ENCODE measurements around the gene ARHGAP22.
"Not testable (repeated sequence)": the region's sequence is repeated elsewhere in the genome, so short reads cannot be mapped to it uniquely, and the experiment has no call there.

Gene ARHGAP22, protein sequence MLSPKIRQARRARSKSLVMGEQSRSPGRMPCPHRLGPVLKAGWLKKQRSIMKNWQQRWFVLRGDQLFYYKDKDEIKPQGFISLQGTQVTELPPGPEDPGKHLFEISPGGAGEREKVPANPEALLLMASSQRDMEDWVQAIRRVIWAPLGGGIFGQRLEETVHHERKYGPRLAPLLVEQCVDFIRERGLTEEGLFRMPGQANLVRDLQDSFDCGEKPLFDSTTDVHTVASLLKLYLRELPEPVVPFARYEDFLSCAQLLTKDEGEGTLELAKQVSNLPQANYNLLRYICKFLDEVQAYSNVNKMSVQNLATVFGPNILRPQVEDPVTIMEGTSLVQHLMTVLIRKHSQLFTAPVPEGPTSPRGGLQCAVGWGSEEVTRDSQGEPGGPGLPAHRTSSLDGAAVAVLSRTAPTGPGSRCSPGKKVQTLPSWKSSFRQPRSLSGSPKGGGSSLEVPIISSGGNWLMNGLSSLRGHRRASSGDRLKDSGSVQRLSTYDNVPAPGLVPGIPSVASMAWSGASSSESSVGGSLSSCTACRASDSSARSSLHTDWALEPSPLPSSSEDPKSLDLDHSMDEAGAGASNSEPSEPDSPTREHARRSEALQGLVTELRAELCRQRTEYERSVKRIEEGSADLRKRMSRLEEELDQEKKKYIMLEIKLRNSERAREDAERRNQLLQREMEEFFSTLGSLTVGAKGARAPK

DNA sequence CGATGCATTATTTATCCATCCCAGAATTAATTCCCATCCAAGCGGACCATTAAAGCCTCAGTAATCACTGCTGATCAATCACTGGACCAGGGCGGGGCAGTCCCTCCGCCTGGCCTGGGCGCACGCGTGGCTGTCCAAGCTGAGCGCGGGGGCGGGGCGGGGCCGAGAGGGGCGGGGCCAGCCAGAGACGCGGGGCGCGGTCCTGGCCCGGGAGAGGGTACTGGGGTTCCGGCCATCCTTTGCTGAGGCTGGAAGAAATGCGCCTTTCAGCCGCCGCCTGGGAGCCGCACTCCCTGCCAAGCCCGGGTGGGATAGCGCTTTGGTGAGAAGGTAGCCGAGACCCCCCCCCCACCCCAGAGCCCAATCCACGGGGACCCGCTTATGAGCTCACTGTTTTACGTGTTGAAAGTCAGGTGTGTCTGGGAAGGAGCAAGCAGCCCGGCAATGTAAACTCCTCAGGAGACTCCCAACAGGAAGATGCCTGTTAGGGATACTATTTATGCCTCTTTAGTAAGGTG lies at the start of gene ARHGAP22:
Gene ARHGAP22, minus strand, starts transcription at position 83 of the 518 bp plus-strand sequence. CDS start 277 bp downstream, outside the sequence.
- DNase-seq = no peak

GRCh38 chr10:48653944-48654698 lies 49.2 kb upstream of the ARHGAP22 start:
- no peak for DNase-seq

DNA sequence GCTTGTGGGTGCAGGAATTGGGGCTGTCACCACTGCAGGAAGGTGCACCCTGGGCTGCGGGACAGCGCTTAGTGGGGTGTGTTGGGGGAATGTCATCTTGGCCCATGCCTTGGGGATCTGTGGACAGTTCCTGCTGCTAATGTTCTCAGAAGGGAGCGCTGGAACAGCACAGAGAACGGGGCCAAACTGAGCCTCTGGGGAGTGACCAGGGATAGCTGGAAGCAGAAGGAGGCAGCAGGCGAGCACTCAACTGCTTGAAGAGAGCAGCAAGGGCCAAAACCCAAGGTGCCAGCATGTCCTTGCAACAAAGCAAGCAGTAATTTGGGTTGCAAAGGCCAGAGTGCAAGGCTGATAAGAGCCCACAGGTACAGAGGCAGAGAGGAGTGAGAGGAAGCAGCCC lies 48.5 kb upstream of the ARHGAP22 start:
- no peak for DNase-seq

DNA sequence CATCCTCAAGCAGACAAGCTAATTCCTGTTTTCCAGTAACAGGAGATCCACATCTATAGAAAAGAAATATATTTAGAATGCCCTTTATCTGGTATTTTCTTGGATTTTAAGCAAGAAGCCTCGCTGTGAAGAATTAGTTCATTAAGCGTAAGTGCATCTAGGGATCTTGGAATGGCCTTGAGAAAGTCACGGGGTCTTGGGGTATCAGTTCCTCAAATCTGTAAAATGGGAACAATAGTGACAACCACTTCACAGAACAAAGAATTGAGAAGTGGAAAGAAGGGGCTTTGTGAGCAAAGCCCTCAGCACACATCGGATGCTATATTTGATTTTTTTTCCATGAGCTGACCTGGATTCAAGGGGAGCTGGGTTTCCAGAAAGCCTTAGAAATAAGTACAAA lies 47.5 kb upstream of the ARHGAP22 start:
- DNase-seq = no peak

DNA sequence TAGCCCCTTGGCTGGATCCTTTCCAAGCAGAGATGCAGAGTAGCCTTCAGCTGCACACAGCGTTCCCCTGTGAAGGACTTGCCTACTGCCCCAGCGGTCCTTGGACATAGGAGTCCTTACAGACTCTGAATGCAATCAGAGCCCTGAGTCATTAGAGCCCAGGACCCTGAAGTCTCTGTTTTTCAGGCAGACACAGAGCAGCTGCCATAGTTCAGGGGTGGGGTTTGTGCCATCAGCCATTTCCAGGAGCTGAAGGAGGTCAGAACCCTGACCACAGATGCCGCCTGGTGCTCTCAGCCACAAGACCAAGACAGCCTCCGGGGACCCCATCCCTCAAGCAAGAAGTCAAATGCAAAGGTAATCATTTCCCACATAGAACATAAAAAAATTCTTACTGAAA lies 47.0 kb upstream of the ARHGAP22 start:
- DNase-seq = no peak

DNA sequence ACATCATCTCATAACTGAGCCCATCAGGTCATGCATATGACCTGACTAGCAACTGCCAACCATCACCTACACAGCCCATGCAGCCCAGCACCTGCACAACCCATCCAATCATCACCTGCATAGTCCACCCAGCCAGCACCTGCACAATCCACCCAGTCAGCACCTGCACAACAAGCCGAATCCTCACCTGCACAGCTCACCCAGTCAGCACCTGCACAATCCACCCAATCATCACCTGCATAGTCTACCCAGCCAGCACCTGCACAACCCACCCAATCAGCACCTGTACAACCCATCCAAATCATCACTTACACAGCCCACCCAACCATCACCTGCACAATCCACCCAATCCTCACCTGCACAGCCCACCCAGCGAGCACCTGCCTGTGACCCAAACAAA lies 46.4 kb upstream of the ARHGAP22 start:
- DNase-seq = no peak

DNA sequence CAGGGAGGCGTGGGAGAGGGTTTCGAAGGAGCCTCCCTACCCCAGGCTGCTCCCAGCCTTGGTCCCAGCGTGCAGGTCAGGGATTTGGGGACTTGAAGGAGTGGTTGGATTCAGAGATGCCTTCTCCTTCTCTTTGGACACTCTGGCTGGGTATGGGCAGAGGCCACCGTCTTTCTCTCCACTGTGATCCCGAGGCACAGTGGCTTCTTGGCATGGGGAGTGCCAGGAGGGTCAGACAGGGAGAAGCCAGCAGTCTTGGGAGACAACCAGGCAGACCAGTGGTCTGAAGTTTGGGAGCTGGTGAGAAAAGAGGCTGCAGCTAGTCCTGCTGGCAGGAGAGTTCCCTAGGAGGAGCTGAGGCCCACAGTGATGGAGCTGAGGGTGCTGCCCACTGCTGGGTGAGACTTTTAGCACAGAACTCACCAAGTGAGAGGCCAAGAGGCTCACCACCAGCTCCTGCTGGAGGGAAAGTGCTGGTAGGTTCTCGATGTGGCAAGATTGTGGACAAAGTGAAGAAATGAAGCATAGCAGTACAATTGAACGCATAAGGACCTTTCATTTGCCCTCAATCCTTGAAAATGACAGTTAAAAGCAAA lies 44.6 kb upstream of the ARHGAP22 start:
- no peak for DNase-seq

DNA sequence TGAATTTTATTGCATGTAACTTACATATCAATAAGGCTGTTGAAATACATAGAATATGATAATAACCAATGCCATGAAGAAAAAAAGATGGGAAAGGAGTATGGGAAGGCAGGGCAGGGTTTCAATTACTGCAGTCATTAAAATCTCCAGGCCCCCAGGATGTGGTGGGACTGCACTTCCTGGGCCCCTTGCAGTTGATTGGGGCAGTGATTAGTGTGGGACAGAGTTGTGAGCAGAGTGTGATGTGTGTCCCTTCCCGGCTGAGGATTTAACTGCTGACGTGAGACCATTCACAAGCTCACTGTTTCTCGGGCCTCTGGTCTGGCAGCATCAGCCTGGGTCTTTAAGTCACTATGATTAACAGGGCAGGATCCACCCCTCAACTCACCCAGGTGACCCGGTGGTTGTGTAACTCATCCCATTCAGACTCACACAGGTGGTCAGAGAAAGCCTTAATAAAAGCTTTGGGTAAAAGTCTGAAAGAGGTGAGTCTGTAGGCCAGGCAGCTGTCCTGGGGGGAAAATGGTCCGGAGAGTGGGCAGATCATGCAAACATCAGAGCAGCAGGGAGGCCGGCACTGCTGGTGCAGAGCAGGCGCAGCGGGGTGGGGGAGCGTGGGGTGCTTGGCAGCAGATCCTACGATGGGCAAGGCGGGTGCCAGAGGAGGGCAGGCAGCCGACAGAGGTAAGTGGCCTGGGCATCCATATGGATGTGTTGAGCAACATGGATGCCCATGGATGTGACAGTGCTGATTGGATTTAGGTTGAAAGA lies 43.5 kb upstream of the ARHGAP22 start:
- DNase-seq = no peak

DNA sequence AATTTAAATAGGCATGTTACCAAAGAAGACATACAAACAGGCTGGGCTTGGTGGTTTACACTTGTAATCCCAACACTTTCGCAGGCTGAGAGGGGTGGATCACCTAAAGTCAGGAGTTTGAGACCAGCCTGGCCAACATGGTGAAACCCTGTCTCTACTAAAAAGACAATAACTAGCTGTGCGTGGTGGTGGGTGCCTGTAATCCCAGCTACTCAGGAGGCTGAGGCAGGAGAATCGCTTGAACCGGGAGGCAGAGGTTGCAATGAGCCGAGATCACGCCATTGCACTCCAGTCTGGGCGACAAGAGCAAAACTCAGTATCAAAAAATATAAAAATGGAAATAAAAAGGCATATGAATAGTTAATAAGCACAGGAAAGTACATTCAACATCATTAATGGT lies 42.2 kb upstream of the ARHGAP22 start:
- not testable (repeated sequence) for DNase-seq

GRCh38 chr10:48645600-48645999 lies 40.7 kb upstream of the ARHGAP22 start:
- no peak for DNase-seq

DNA sequence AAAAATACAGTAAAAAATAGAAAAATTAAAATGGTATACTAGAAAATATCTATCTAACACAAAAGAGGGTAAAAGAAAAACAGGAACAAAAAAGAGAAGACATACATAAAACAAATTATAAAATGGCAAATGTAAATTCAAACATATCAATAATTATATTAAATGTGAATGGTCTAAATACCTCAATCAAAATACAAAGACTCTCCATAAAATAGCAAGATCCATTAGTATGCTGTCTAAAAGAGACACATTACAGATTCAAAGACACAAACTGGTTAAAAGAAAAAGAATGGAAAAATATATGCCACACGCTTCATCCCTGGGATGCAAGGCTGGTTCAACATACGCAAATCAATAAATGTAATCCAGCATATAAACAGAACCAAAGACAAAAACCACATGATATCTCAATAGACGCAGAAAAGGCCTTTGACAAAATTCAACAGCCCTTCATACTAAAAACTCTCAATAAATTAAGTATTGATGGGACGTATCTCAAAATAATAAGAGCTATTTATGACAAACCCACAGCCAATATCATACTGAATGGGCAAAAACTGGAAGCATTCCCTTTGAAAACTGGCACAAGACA lies 36.3 kb upstream of the ARHGAP22 start:
- DNase-seq = not testable (repeated sequence)

DNA sequence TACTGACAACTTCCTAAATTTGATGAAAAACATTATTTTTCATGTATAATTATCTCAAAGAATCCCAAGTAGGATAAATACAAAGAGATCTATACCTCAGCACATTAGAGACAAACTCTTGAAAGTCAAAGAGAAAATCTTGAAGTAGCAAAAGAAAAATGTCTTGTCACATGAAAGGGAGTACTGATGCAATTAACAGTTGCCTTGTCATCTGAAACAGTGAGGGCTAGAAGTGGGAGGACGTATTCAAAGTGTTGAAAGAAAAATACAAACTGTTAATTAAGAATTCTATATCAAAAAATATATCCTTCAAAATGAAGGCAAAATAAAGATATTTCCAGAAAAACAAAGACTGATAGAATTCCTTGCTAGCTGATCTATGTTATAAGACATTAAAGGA lies 35.5 kb upstream of the ARHGAP22 start:
- no peak for DNase-seq

- no peak for DNase-seq
Observed at GRCh38 chr10:48639632-48640031, 34.8 kb upstream of the ARHGAP22 start.

GRCh38 chr10:48638739-48639527 lies 34.1 kb upstream of the ARHGAP22 start:
- DNase-seq = no peak

DNA sequence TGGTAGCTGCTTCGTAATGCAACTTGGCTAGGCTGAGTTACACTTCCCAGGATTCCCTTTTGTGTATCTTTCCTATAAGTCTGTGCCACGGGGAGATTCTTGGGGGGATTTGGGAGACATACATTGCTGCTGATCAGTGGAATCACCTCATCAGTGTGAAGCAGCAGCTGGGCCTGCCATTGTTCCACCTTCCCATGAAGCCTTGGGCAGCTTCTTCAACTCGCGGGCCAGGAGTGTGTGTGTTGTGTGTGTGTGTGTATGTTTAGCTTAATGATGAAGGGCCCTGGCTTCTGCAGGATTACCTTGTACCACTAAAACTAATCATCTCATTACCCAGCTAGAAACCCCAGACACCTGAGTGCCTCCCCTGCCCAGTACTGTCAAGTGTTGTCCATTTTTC lies 33.3 kb upstream of the ARHGAP22 start:
- DNase-seq = no peak

GRCh38 chr10:48636901-48637300 lies 32.0 kb upstream of the ARHGAP22 start:
- no peak for DNase-seq

GRCh38 chr10:48636231-48636630 lies 31.4 kb upstream of the ARHGAP22 start:
- no peak for DNase-seq

DNA sequence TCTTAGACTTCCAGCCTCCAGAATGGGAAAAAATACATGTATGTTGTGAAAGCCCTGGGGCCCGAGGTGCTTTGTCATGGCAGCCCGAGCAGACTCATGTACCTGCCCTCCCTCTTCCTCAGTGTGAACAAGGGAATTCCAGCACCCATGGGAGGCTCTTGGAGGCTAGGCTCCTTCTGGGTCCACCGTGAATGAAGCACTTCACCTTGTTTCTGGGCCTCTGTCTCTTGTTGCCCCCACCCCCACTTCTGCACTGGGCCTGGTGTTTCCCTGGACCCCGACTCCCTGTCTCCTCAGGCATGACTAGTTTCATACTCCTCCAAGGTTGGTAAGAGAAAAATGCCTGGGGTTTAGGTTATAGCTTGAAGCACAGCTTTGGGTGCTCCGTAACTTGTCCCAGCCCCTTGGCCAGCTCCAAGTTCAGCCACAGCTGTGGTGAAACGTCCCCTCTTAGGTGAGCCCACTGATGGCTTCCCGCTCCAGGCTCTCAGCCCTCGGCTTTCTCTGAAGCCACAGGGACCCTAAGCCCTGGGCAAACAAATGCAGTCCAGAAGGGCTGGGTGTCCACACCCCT lies 30.2 kb upstream of the ARHGAP22 start:
- DNase-seq = no peak

GRCh38 chr10:48634198-48634983 lies 29.5 kb upstream of the ARHGAP22 start:
- no peak for DNase-seq
